ES-I3 (cell line): ENCODE results near the gene CCT7.

Source experiments
- H3K36me3 ChIP-seq: 2 replicates; pipeline ENCODE4 v1.6.1; 2013; ENCODE audit warnings: mild to moderate bottlenecking, low read length, control low read depth, moderate library complexity; ENCODE audit not compliant: insufficient read depth
- H3K4me1 ChIP-seq: 2 replicates; pipeline ENCODE4 v1.6.1; 2013; ENCODE audit warnings: mild to moderate bottlenecking, control low read depth, low read length; ENCODE audit not compliant: insufficient read depth
- H3K9ac ChIP-seq: 2 replicates; pipeline ENCODE4 v1.6.1; 2013; ENCODE audit warnings: low read depth, mild to moderate bottlenecking, low read length, moderate library complexity
- H3K9me3 ChIP-seq: 2 replicates; pipeline ENCODE4 v1.6.1; 2013; ENCODE audit warnings: mild to moderate bottlenecking, low read length, moderate library complexity; ENCODE audit not compliant: control insufficient read depth, insufficient read depth

CCT7 gene

GRCh38 chr2:73237168-73237567 is 3.1 kb downstream of the CCT7 start:
- peaks cover 9% of the 10 kb centered on the region; the same call in 1 of the 2 replicates for H3K36me3 ChIP-seq
- no peaks in the 10 kb centered on the region for H3K9me3 ChIP-seq
- H3K9ac ChIP-seq: no peak overlapping the region
- H3K4me1 ChIP-seq: peaks cover 11% of the 10 kb centered on the region

DNA sequence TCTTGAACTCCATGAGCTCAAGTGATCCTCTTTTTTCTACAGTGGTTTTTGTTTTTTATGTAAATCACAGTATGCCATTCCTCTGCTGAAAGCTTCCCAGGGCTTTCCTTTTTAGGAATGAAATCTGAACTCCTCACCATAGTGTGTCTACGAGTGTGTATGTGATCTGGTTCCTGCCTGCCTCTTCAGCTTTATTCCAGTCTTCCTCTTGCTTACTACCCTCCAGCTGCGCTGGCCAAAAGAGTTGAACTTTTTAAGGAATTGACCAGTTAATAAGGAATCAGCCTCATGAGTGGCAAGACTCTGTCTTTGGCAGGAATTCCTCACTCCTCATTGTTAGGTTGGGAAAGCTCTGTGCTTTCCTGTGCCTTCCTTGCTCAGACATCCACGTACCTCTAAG is 4.0 kb downstream of the CCT7 start:
- H3K9me3 ChIP-seq: no peaks in the 10 kb centered on the region
- H3K36me3 ChIP-seq: peaks cover 17% of the 10 kb centered on the region
- H3K4me1 ChIP-seq: peaks cover 11% of the 10 kb centered on the region
- peak overlapping the region; percentile 21 for H3K9ac ChIP-seq

DNA sequence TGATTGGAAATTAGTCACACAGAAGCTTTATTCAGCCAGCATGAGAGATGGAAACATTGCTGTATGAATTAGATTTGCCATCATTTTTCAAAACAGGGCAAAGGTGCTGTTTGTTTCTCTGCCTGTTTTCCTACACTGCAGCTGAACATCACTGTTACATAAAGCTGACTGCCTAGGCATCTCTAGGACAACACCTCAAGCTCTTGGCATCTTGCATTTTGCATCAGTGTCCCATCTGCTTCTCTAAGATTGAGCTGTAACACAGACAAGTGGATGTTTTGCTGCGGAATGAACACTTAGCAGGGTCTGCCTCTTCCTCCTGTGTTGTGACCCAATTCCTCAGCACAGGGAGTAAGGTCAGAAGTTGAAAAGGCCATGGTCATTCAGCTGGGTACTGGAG is 4.9 kb downstream of the CCT7 start:
- H3K4me1 ChIP-seq: peaks cover 15% of the 10 kb centered on the region
- H3K9ac ChIP-seq: no peak overlapping the region
- peaks cover 18% of the 10 kb centered on the region for H3K36me3 ChIP-seq
- H3K9me3 ChIP-seq: no peaks in the 10 kb centered on the region

- peaks cover 15% of the 10 kb centered on the region for H3K4me1 ChIP-seq
- no peak overlapping the region for H3K9ac ChIP-seq
- peaks cover 24% of the 10 kb centered on the region for H3K36me3 ChIP-seq
- H3K9me3 ChIP-seq: no peaks in the 10 kb centered on the region
These were observed 5.7 kb downstream of the CCT7 start for GRCh38 chr2:73239776-73240175.

GRCh38 chr2:73243884-73244570 is 9.9 kb downstream of the CCT7 start:
- Histone ChIP-seq H3K9ac (no peak overlapping the region), H3K4me1 (peaks cover 4% of the 10 kb centered on the region; the same call in 1 of the 2 replicates), H3K9me3 (no peaks in the 10 kb centered on the region), H3K36me3 (peaks cover 47% of the 10 kb centered on the region)

DNA sequence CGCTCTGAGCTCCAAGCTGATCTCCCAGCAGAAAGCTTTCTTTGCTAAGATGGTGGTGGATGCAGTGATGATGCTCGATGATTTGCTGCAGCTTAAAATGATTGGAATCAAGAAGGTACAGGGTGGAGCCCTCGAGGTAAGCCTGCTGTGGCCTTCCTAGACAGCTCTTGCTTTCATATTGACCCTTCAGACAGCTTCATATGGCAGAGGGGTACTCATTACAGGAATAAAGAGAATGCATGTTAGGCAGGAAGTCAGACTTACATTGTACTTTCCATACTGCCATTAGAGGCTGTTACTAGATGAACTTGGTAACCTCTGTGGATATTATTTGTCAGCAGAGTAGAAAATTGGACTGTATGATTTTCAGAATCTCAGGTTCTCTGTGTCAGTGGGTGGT is 10.5 kb downstream of the CCT7 start:
- H3K4me1 ChIP-seq: peaks cover 4% of the 10 kb centered on the region; the same call in 1 of the 2 replicates
- H3K9ac ChIP-seq: no peak overlapping the region
- H3K9me3 ChIP-seq: no peaks in the 10 kb centered on the region
- H3K36me3 ChIP-seq: peaks cover 46% of the 10 kb centered on the region

DNA sequence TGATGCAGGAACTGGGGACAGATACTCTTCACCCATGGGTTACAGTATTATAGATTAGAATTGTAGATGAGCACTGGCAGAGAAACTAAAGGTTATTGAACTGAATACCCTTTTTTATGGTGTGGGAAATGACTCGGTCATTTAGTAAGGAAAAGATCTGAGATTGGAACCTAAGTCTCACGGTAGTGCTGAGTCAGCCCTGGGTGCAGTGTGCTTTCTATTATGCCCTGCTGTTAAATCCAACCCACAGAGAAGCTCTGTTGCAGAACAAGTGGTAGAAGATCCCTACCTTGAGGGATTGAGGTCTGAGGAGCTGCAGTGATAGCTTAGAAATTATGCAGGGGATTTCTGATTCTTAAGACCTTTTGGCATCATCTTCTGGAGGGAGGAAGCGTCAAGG is 12.7 kb downstream of the CCT7 start:
- Histone ChIP-seq H3K9me3 (no peaks in the 10 kb centered on the region), H3K36me3 (peaks cover 57% of the 10 kb centered on the region), H3K9ac (no peak overlapping the region), H3K4me1 (peaks cover 4% of the 10 kb centered on the region; the same call in 1 of the 2 replicates)

DNA sequence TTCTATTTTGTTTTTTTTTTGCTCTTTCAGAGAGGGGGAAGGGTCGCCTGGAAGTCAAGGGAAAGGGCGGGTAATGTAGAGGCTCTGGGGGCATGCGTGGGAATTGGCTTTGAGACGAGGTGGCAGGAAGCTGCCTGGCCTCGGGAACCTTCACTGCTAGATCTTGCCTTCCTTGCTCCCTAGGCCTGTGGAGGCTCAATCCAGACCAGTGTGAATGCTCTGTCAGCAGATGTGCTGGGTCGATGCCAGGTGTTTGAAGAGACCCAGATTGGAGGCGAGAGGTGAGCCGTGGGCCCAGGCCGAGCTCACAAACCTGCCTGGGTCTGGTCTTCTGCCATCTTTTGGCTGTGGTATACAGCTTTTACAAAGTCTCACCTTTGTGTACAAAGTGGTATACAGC is 15.5 kb downstream of the CCT7 start:
- no peaks in the 10 kb centered on the region for H3K4me1 ChIP-seq
- no peak overlapping the region for H3K9ac ChIP-seq
- no peaks in the 10 kb centered on the region for H3K9me3 ChIP-seq
- H3K36me3 ChIP-seq: peaks cover 57% of the 10 kb centered on the region

GRCh38 chr2:73250872-73251846 is 17.1 kb downstream of the CCT7 start:
- Histone ChIP-seq H3K9me3 (no peaks in the 10 kb centered on the region), H3K4me1 (peaks cover 3% of the 10 kb centered on the region; the same call in 1 of the 2 replicates), H3K9ac (no peak overlapping the region), H3K36me3 (peaks cover 45% of the 10 kb centered on the region)

DNA sequence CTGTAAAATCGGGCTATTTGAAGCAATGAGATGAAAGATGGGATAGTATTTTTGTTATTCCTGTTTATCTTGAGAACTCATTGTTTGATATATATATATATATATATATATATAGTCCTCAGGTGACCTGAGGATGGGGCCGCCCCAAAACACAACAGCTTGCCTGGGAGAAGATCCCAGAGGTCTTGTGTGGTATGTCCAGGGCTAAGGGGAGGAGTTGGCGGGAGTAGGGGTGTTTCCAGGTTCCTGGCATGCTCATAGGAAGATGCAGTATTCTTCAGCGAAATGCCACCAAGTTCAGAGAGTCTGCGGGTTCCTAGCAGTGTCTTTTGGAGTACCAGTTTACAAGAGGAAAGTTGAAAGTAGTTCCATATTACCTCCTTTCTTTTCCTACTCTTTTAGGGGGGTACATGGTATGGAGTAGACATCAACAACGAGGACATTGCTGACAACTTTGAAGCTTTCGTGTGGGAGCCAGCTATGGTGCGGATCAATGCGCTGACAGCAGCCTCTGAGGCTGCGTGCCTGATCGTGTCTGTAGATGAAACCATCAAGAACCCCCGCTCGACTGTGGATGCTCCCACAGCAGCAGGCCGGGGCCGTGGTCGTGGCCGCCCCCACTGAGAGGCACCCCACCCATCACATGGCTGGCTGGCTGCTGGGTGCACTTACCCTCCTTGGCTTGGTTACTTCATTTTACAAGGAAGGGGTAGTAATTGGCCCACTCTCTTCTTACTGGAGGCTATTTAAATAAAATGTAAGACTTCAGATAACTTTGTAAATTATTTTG is 18.3 kb downstream of the CCT7 start:
- Histone ChIP-seq H3K9me3 (no peaks in the 10 kb centered on the region), H3K4me1 (peaks cover 3% of the 10 kb centered on the region; the same call in 1 of the 2 replicates), H3K36me3 (peaks cover 44% of the 10 kb centered on the region), H3K9ac (no peak overlapping the region)

- Histone ChIP-seq H3K9ac (no peak overlapping the region), H3K4me1 (peaks cover 3% of the 10 kb centered on the region; the same call in 1 of the 2 replicates), H3K9me3 (no peaks in the 10 kb centered on the region), H3K36me3 (peaks cover 39% of the 10 kb centered on the region)
These were observed 19.3 kb downstream of the CCT7 start for GRCh38 chr2:73253400-73253799.

DNA sequence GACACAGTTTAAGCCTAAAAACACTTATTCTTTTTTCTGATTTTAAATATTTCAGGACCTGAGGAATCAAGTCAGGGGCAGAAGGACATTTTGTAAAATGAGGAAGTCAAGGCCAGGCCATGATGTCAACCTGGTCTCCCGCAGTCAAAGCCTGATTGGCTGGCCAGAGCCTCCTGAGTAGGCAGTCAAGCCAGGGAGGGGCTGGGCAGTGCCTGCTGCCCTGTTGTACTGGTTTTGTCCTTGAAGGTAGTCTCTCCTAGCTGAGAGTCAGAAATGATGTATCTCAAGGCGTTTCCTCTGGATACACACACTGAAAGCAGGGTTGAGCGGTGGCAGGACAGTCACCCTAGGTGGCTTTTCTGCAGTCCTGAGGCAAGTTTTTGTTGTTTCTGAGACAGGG is 19.8 kb downstream of the CCT7 start:
- Histone ChIP-seq H3K9me3 (no peaks in the 10 kb centered on the region), H3K9ac (no peak overlapping the region), H3K36me3 (peaks cover 34% of the 10 kb centered on the region), H3K4me1 (peaks cover 3% of the 10 kb centered on the region; the same call in 1 of the 2 replicates)

GRCh38 chr2:73254343-73255006 is 20.4 kb downstream of the CCT7 start:
- H3K36me3 ChIP-seq: peaks cover 29% of the 10 kb centered on the region

More at GRCh38 chr2:73254343-73255006, 20.4 kb downstream of the CCT7 start:
- no peak overlapping the region for H3K9ac ChIP-seq
- no peaks in the 10 kb centered on the region for H3K9me3 ChIP-seq
- peaks cover 3% of the 10 kb centered on the region; the same call in 1 of the 2 replicates for H3K4me1 ChIP-seq
